ENCODE data around the gene HOXA6.

- TF ChIP-seq POLR2A (IDR thresholded peaks at IDR 0.05), result no peak
- TF ChIP-seq CTCF (IDR thresholded peaks at IDR 0.05), result no peak
Observed at GRCh38 chr7:27148031-27148755, 619 bp upstream of the HOXA6 start.

All from esophagus squamous epithelium (tissue), 4 donors.